Effector memory CD4-positive, alpha-beta T cell (primary cell): ENCODE measurements around the gene TBL3.

Source experiments
- DNase-seq, 3 donors: peaks; one replicate each; pipeline ENCODE4 v3.0.0-alpha.2; 2020
- H3K27ac ChIP-seq: 2 replicates; pipeline ENCODE4 v1.7.0; 2013; ENCODE audit warnings: mild to moderate bottlenecking, low read length, moderate library complexity; ENCODE audit not compliant: insufficient read depth, poor library complexity, severe bottlenecking
- H3K27me3 ChIP-seq: replicated peaks from 2 replicates; pipeline ENCODE4 v1.7.0; 2013; ENCODE audit warnings: mild to moderate bottlenecking, low read length; ENCODE audit not compliant: insufficient read depth, control insufficient read depth, poor library complexity, severe bottlenecking
- H3K36me3 ChIP-seq: 2 replicates; pipeline ENCODE4 v1.7.0; 2013; ENCODE audit warnings: mild to moderate bottlenecking, low read length, moderate library complexity; ENCODE audit not compliant: control insufficient read depth, insufficient read depth
- H3K4me1 ChIP-seq: 2 replicates; pipeline ENCODE4 v1.7.0; 2013; ENCODE audit warnings: low read length, mild to moderate bottlenecking; ENCODE audit not compliant: control insufficient read depth, insufficient read depth, poor library complexity, severe bottlenecking
- H3K4me3 ChIP-seq: 2 replicates; pipeline ENCODE4 v1.7.0; 2013; ENCODE audit warnings: low read length, low read depth, mild to moderate bottlenecking; ENCODE audit not compliant: insufficient read depth, poor library complexity, severe bottlenecking
- H3K9me3 ChIP-seq: 2 replicates; pipeline ENCODE4 v1.7.0; 2013; ENCODE audit warnings: mild to moderate bottlenecking, low read length, moderate library complexity; ENCODE audit not compliant: control insufficient read depth

Gene TBL3

DNA sequence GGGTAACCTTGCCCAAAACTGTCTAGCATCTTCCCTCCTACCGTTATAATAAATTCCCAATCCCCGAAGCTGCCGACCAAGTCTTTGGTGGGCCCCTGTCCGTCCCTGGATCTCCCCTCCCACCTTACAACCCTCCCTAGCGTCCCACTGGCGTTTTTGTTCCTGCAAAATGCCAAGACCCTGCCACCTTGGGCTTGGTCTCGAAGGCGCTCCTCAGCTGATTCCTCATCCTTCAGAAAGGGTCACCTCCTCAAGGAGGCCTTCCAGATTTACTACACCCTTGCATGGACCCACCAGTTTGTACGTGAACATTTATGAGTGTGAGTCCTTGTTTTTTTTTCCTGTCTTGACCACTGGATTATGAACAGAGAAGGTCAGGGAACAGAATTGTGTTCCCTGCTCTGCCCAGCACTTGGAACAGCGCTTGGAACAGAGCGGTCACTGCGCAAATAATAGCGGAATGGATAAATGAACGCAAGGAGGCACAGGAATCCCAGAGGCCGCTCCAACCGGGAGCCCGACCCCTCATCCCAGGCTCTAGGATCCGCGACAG, 11.2 kb downstream of the TBL3 start:
- H3K4me1 ChIP-seq = peaks cover 21% of the 10 kb centered on the region
- H3K27me3 ChIP-seq = peaks cover 16% of the 10 kb centered on the region
- H3K36me3 ChIP-seq = peaks cover 25% of the 10 kb centered on the region
- H3K27ac ChIP-seq = no peak overlapping the region
- no peaks in the 10 kb centered on the region for H3K9me3 ChIP-seq
- peak overlapping the region; percentile 76 for H3K4me3 ChIP-seq
- DNase-seq = no peak

DNA sequence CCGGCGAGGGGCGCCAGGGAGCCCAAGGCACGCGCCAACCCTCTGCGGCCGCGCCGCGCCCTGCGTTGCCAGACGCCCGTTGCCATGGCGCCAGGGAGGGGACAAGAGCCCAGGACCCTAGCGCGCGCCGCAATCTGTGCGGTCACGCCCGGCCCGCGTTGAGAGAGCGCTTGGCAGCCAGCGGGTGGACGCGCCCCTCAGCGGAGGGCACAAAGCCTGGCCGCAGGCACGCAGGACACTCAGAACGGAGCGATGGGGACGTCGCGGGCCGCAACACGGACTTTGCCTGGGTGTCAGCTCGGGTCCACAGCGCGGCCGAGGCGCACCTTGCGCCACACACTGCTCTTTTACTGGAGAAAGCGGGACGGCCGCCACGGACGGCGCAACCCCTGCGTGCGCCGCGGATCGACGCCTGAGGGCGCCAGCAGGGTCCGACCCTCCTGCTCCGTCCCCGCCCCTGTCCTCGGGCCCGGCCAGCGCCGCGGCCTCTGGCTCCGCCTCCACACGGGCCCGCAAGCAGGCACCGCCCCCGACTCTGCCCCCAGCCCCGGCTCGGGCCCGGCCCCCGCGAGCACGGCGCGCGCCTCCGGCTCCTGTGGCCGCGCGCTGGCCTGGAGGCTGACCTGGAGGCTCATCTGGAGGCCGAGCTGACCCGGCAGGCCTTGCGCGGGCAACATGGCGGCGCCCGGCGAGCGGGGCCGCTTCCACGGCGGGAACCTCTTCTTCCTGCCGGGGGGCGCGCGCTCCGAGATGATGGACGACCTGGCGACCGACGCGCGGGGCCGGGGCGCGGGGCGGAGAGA, 11.9 kb downstream of the TBL3 start, which contains the start of gene GFER:
Gene GFER, plus strand, starts transcription at position 650 of the 803 bp plus-strand sequence. Its CDS starts 26 bp downstream, at position 676.
- Histone ChIP-seq H3K9me3 (no peaks in the 10 kb centered on the region), H3K27ac (peak within 1 kb of the TSS; percentile 57), H3K27me3 (peaks cover 16% of the 10 kb centered on the region), H3K36me3 (peaks cover 18% of the 10 kb centered on the region), H3K4me3 (peak within 1 kb of the TSS; percentile 76), H3K4me1 (peaks cover 21% of the 10 kb centered on the region)
- DNase-seq = peak; percentile 39 to 51 (median 42)

DNA sequence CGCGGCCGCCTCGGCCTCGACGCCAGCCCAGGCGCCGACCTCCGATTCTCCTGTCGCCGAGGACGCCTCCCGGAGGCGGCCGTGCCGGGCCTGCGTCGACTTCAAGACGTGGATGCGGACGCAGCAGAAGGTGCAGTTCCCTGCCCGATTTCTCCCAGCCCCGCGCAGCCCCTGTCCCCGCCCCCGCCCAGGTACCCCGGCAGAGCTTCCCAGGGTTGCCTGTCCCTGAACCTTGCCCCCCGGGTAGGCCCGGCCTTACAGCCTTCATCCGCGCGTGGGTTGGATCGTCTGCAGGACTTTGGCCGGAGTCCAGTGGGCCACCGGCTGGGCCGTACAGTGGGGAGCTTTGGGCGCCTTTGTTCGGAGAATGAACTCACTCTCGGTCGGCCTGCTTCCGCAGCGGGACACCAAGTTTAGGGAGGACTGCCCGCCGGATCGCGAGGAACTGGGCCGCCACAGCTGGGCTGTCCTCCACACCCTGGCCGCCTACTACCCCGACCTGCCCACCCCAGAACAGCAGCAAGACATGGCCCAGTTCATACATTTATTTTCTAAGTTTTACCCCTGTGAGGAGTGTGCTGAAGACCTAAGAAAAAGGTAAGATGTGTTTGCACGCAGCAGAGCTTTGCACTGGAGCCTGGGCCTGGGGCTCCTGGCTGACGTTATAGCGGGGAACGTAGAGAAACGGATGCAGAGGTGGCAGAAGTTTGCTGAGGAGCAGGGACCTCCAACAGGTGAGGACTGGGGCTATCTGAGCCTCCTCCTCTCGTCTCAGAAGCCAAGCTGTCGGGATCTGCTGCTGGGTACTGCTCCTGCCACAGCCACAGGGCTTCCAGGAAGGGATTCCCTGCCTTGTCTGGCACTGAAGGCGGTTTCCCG, 12.7 kb downstream of the TBL3 start:
- Histone ChIP-seq H3K36me3 (peaks cover 17% of the 10 kb centered on the region), H3K4me3 (peak overlapping the region; percentile 76), H3K9me3 (no peaks in the 10 kb centered on the region), H3K4me1 (peaks cover 20% of the 10 kb centered on the region), H3K27ac (peak overlapping the region; percentile 57), H3K27me3 (peaks cover 24% of the 10 kb centered on the region)
- DNase-seq = no peak

DNA sequence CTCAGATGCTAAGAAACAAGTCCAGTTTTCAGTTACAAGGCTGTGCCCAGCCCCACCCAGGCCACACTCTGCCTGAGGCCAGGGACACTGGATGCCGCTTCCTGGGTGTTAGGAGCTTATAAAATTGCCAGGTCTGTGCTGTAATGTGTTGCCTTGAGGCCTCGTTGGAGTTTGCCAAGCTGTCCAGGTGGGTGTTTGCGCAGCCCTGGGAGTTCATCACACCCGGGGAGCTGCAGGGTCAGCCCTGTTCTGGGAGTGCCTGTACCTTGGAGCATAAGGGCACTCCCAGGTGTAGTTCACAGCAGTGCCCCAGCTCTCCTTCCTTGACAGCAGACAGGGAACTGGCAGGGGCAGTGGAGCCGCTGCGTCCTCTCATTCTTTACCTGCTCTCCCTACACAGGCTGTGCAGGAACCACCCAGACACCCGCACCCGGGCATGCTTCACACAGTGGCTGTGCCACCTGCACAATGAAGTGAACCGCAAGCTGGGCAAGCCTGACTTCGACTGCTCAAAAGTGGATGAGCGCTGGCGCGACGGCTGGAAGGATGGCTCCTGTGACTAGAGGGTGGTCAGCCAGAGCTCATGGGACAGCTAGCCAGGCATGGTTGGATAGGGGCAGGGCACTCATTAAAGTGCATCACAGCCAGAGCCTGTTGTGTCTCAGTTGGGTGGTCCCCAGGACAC, 13.8 kb downstream of the TBL3 start:
- Histone ChIP-seq H3K9me3 (no peaks in the 10 kb centered on the region), H3K27me3 (peaks cover 27% of the 10 kb centered on the region), H3K4me3 (no peak overlapping the region), H3K36me3 (peaks cover 17% of the 10 kb centered on the region), H3K27ac (no peak overlapping the region), H3K4me1 (peaks cover 26% of the 10 kb centered on the region)
- no peak for DNase-seq

- Histone ChIP-seq H3K9me3 (no peaks in the 10 kb centered on the region), H3K36me3 (peaks cover 17% of the 10 kb centered on the region), H3K27ac (no peak overlapping the region), H3K27me3 (peaks cover 16% of the 10 kb centered on the region), H3K4me3 (no peak overlapping the region), H3K4me1 (peaks cover 38% of the 10 kb centered on the region)
- DNase-seq = no peak
Measured at GRCh38 chr16:1987198-1987597, 15.3 kb downstream of the TBL3 start.

DNA sequence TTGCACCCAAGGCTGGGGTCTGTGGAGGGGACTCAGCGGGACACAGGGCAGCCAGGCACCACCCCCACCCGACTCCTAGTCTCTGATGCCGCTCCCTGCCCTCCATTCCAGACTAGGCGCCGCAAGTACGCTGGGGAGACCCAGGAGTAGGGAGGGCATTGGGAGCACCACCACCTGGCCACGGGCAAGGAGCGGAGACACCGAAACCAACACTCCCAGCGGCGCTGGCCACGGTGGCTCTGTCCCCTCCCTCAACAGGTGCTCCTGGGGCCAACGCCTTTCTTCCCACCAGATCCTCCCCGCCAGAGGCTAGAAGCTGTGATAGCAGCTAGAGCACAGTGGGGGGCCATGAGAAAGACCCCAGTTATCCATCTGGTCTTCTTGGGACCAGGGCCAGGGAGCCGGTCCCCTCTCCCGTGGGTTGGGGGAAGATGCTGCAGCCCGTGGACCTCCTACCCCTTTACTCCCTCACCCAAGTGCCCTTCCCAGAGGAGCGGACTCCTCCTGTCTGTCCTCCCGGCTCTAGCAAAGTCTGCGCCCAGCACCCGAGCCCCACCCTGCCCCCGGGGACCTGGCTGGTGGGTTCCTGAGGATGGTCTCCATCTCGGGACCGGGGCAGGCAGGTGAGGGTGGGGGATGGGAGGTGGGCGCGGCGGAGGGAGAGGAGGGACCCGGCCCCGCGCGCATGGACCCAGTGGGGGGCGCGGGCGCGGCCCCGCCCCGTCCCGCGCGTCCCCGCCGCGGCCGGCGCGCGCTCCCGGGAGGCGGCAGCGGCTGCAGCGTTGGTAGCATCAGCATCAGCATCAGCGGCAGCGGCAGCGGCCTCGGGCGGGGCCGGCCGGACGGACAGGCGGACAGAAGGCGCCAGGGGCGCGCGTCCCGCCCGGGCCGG, 17.6 kb downstream of the TBL3 start, which contains the start of gene SYNGR3:
Gene SYNGR3, plus strand, starts transcription at position 762 of the 892 bp plus-strand sequence. CDS start 133 bp downstream, outside the sequence.
- Histone ChIP-seq H3K4me1 (peaks cover 29% of the 10 kb centered on the region), H3K4me3 (peak within 1 kb of the TSS; percentile 43)
- no peak for DNase-seq

GRCh38 chr16:1990101-1990350, 18.2 kb downstream of the TBL3 start:
- no peak overlapping the region for H3K27ac ChIP-seq
- H3K4me3 ChIP-seq = peak overlapping the region; percentile 43
- peaks cover 17% of the 10 kb centered on the region for H3K36me3 ChIP-seq
- H3K9me3 ChIP-seq = no peaks in the 10 kb centered on the region
- DNase-seq = no peak
- H3K4me1 ChIP-seq = peaks cover 24% of the 10 kb centered on the region
- H3K27me3 ChIP-seq = peaks cover 16% of the 10 kb centered on the region

More for the DNA sequence above, 17.6 kb downstream of the TBL3 start, which contains the start of gene SYNGR3:
- Histone ChIP-seq H3K27ac (no peak within 1 kb of the TSS), H3K9me3 (no peaks in the 10 kb centered on the region), H3K27me3 (peaks cover 16% of the 10 kb centered on the region), H3K36me3 (peaks cover 17% of the 10 kb centered on the region)

- no peak overlapping the region for H3K27ac ChIP-seq
- DNase-seq = no peak
- H3K4me1 ChIP-seq = peaks cover 21% of the 10 kb centered on the region
- no peaks in the 10 kb centered on the region for H3K9me3 ChIP-seq
- H3K36me3 ChIP-seq = peaks cover 14% of the 10 kb centered on the region
- H3K4me3 ChIP-seq = peak overlapping the region; percentile 43
- H3K27me3 ChIP-seq = peaks cover 16% of the 10 kb centered on the region
Measured at GRCh38 chr16:1990351-1991134, 18.7 kb downstream of the TBL3 start.
